ENCODE data around the gene LYSMD4. TPM values are rescaled to one million over a fixed set of nuclear protein-coding genes. Genes with fewer than 3 reads are reported as not detected.
"Not testable (repeated sequence)": the region's sequence is repeated elsewhere in the genome, so short reads cannot be mapped to it uniquely, and the experiment has no call there.

Gene LYSMD4
- total RNA-seq (2012; rRNA removed) = 5.6 and 8.5 TPM in 2 replicates

DNA sequence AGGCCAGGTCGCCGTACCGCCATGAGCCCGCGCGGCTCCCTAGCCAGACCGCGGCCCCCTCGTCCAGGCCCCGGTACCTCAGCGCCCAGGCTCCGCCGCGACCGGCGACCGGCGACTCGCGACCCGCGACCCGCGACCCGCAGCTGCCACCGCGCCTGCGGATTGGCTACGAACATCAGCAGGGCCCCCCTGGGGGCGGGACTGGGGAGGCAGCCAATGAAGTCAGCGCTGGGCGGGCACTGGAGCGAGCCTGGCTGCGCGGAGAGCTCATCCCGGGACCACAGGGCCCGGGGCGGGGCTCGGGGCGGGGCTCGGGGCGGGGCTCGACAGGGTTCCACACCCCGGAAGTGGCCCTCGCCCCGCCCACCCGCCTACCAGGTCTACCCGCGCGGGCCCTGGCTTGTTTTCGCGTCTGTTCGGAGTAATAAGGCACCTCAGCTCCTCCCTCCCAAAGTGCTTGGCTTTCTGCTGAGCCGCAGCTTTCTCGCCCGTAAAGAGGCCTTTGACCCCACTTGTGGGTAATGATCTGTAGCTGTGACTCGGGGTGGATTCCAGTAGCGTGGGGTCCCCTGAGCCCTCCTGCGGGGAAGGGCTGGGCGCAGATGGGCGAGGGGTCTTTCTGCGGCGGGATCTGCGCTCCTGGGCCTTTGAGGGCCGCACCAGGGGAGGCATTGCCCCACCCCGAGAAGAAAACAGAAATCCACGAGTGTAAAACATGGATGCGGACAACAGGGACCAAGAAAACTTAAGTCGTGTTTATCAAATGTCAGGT, at the start of gene LYSMD4:
TSS of gene LYSMD4 (minus strand) at position 170 of the 772 bp plus-strand sequence. CDS start 1,438 bp downstream, outside the sequence.
- Histone ChIP-seq H3K4me3 (ENCODE audit: low read length) (peak within 1 kb of the TSS; percentile 93), H3K4me2 (ENCODE audit: low read length) (peak within 1 kb of the TSS; percentile 97), H3K27me3 (ENCODE audit: control insufficient read depth, insufficient read depth, low read length) (no peaks in the 10 kb centered on the region), H3K4me1 (ENCODE audit: control insufficient read depth, insufficient read depth, low read length) (peaks cover 23% of the 10 kb centered on the region), H3K36me3 (ENCODE audit: insufficient read depth, low read length) (peaks cover 7% of the 10 kb centered on the region), H3K9ac (ENCODE audit: low read depth, low read length) (peak within 1 kb of the TSS; percentile 88), H3K9me3 (replicated peaks; ENCODE audit: low read length) (no peaks in the 10 kb centered on the region)

DNA sequence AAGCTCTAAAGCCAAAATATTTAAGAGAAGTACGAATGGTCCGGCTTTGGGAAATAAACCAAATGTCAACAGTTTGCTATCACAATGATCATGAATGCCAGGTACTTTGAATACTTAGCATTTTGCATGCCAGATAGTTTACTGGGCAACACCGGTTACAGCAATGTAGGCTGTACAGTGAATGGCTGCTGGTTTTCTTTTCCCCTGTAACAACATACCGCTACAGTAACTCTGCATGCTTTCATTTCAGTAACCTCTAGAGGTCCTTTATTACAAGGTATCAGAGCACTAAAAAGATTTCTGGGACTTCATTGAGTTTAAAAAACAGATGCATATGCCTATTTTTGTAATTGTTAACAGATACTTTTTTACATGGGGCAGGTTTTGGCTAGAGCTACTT, 48.8 kb upstream of the LYSMD4 start:
- H3K36me3 ChIP-seq (ENCODE audit: insufficient read depth, low read length); H3K9ac ChIP-seq (ENCODE audit: low read depth, low read length); H3K9me3 ChIP-seq (replicated peaks; ENCODE audit: low read length); H3K4me3 ChIP-seq (ENCODE audit: low read length); H3K4me2 ChIP-seq (ENCODE audit: low read length); H3K4me1 ChIP-seq (ENCODE audit: control insufficient read depth, insufficient read depth, low read length): not testable (repeated sequence)
- H3K27me3 ChIP-seq (ENCODE audit: control insufficient read depth, insufficient read depth, low read length) = peaks cover 16% of the 10 kb centered on the region

DNA sequence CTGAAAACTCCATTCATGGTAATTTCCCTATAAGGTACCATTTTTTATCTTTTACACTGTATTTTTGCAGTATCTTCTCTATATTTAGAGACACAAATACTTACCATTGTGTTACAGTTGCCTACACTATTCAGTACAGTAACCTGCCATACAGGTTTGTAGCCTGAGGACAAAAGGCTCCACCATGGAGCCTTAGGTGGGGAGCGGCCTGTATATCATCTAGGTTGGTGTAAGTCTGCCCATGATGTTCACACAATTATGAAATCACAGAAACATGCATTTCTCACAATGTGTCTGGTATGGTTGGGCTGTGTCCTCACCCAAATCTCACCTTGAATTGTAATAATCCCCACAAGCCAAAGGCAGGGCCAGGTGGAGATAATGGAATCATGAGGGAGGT, 43.9 kb upstream of the LYSMD4 start:
- no peak overlapping the region for H3K4me2 ChIP-seq (ENCODE audit: low read length)
- peaks cover 11% of the 10 kb centered on the region for H3K27me3 ChIP-seq (ENCODE audit: control insufficient read depth, insufficient read depth, low read length)
- no peaks in the 10 kb centered on the region for H3K9me3 ChIP-seq (replicated peaks; ENCODE audit: low read length)
- H3K9ac ChIP-seq (ENCODE audit: low read depth, low read length) = no peak overlapping the region
- H3K36me3 ChIP-seq (ENCODE audit: insufficient read depth, low read length) = no peaks in the 10 kb centered on the region
- no peaks in the 10 kb centered on the region for H3K4me1 ChIP-seq (ENCODE audit: control insufficient read depth, insufficient read depth, low read length)
- H3K4me3 ChIP-seq (ENCODE audit: low read length) = no peak overlapping the region

DNA sequence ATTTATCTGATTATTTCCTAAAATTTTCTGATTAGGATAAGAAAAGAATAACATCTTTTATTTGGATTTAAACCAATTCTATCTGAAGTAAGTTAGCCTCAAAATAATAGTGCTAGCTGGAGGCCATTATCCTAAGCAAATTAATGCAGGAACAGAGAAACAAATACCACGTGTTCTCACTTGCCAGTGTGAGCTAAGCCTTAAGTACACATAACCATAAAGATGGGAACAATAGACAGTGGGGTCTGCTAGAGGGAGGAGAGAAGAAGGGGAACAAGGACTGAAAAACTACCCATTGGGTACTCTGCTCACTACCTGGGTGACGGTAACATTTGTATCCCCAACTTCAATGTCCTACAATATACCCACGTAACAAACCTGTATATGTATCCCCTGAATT, 31.3 kb upstream of the LYSMD4 start:
- no peaks in the 10 kb centered on the region for H3K27me3 ChIP-seq (ENCODE audit: control insufficient read depth, insufficient read depth, low read length)
- H3K36me3 ChIP-seq (ENCODE audit: insufficient read depth, low read length) = no peaks in the 10 kb centered on the region
- H3K4me1 ChIP-seq (ENCODE audit: control insufficient read depth, insufficient read depth, low read length) = peaks cover 6% of the 10 kb centered on the region
- no peak overlapping the region for H3K4me3 ChIP-seq (ENCODE audit: low read length)
- no peaks in the 10 kb centered on the region for H3K9me3 ChIP-seq (replicated peaks; ENCODE audit: low read length)
- H3K4me2 ChIP-seq (ENCODE audit: low read length) = no peak overlapping the region
- no peak overlapping the region for H3K9ac ChIP-seq (ENCODE audit: low read depth, low read length)

DNA sequence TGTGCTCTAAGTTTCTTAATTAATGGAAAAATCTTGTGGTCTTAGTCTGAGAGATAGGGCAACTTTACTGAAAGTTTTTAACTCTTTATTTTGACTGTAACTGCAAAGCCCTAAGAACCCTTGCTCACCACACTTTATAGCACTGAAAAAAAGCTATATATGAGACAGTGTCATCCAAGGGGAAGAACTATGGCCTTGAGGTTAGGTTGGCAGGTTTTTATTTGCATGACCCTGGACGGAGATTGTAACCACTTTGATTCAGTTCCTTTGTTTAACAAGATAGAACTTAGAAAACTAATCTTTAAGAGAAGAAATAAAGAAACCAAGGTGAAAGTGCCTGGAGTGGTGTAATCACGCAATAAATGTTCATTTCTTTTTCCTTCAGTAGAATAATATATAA, 30.6 kb upstream of the LYSMD4 start:
- Histone ChIP-seq H3K4me1 (ENCODE audit: control insufficient read depth, insufficient read depth, low read length) (peaks cover 6% of the 10 kb centered on the region), H3K9me3 (replicated peaks; ENCODE audit: low read length) (no peaks in the 10 kb centered on the region), H3K9ac (ENCODE audit: low read depth, low read length) (no peak overlapping the region), H3K4me2 (ENCODE audit: low read length) (no peak overlapping the region), H3K27me3 (ENCODE audit: control insufficient read depth, insufficient read depth, low read length) (no peaks in the 10 kb centered on the region), H3K4me3 (ENCODE audit: low read length) (no peak overlapping the region), H3K36me3 (ENCODE audit: insufficient read depth, low read length) (no peaks in the 10 kb centered on the region)

DNA sequence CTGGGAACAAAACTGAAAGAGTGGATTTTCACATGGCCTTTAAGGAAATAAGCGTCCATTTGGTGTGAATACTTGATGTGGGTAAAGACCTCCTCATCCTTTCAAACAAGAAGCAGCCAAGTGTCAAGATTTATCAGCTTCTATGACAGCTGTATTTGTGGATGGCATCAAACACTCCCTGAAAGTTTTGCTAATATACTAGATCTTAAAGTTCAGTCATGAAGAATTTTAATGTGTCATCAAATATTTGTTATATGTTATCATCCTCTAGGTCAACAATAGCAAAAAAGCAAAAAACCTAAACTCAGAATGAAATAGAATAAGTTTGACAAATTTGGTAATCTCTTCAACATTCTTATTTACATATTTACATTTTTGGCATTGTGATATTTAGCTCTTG, 29.1 kb upstream of the LYSMD4 start:
- H3K9me3 ChIP-seq (replicated peaks; ENCODE audit: low read length) = no peaks in the 10 kb centered on the region
- H3K9ac ChIP-seq (ENCODE audit: low read depth, low read length) = no peak overlapping the region
- no peak overlapping the region for H3K4me3 ChIP-seq (ENCODE audit: low read length)
- H3K36me3 ChIP-seq (ENCODE audit: insufficient read depth, low read length) = no peaks in the 10 kb centered on the region
- no peaks in the 10 kb centered on the region for H3K27me3 ChIP-seq (ENCODE audit: control insufficient read depth, insufficient read depth, low read length)
- H3K4me1 ChIP-seq (ENCODE audit: control insufficient read depth, insufficient read depth, low read length) = peaks cover 6% of the 10 kb centered on the region
- H3K4me2 ChIP-seq (ENCODE audit: low read length) = no peak overlapping the region

DNA sequence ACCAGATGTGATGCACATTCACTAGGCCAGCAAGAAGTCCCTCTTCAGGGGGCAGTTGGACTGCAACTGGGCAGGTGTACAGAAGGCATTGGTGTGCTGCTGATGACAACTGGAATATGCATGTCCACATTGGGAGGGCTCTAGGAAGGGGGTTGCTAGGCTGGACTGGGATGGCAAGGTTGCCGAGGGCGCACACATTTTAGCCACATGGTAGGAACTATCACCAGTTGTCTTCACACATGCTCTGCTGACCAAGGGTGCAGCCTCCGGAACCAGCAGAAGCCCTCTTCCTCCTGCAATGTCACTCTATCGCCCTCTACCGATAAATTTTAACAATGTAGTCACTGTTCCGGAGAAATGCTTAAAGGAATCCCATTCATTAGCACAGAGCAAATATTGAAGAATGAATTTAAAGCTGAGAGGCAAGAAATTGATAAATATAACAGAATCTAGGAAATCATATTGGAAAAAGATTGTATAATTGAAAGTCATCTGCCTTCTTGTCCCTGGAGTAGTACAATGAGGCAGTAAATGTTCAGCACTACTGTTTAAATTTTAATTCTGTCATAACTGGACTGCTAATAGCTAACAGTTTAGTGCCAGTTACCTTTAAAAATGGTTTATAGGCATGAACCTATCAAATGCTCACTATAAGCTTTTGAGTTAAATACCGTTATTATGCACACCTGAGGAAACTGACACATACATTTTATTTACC, 22.6 kb upstream of the LYSMD4 start:
- Histone ChIP-seq H3K36me3 (ENCODE audit: insufficient read depth, low read length) (no peaks in the 10 kb centered on the region), H3K4me3 (ENCODE audit: low read length) (no peak overlapping the region), H3K4me2 (ENCODE audit: low read length) (no peak overlapping the region), H3K27me3 (ENCODE audit: control insufficient read depth, insufficient read depth, low read length) (no peaks in the 10 kb centered on the region), H3K9ac (ENCODE audit: low read depth, low read length) (no peak overlapping the region), H3K4me1 (ENCODE audit: control insufficient read depth, insufficient read depth, low read length) (no peaks in the 10 kb centered on the region), H3K9me3 (replicated peaks; ENCODE audit: low read length) (no peaks in the 10 kb centered on the region)

DNA sequence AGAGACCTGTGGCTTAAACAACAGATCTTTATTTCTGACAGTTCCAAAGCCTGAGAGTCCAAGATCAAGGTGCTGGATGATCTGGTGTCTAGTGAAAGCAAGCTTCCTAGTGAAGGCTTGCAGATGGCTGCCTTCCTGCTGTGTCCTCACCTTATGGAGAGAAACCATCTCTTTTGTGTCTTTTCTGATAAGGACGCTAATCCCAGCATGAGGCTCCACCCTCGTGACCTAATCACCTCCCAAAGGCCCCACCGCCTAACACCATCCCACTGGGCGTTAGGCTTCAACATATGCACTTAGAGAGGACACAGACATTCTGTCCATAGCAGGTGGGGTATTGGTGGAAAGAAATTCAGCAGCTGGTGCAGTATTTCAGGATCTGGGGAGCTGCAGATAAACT, 19.8 kb upstream of the LYSMD4 start:
- no peak overlapping the region for H3K9ac ChIP-seq (ENCODE audit: low read depth, low read length)
- no peak overlapping the region for H3K4me3 ChIP-seq (ENCODE audit: low read length)
- no peaks in the 10 kb centered on the region for H3K27me3 ChIP-seq (ENCODE audit: control insufficient read depth, insufficient read depth, low read length)
- H3K4me1 ChIP-seq (ENCODE audit: control insufficient read depth, insufficient read depth, low read length) = peaks cover 8% of the 10 kb centered on the region
- H3K4me2 ChIP-seq (ENCODE audit: low read length) = no peak overlapping the region
- no peaks in the 10 kb centered on the region for H3K36me3 ChIP-seq (ENCODE audit: insufficient read depth, low read length)
- no peaks in the 10 kb centered on the region for H3K9me3 ChIP-seq (replicated peaks; ENCODE audit: low read length)

DNA sequence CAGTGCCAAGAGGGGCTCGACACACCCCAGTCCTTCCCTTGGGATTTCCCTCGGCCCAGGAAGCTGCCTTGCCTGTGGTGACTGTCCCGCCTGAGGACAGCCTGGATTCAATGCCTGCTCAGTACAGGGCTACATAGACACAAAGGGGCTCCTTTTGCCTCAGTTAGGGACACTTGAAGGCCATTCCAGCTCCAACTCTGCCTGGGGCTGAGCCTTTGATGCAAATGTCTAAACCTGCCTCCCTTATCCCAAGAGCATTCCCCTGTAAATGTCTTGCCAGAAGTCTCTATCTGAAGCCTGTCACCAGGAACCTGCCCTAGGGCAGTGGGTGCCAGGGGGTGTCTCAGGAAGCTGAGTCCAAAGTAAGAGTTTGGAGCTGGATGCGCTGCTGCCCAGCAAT, 19.3 kb upstream of the LYSMD4 start:
- Histone ChIP-seq H3K9me3 (replicated peaks; ENCODE audit: low read length) (no peaks in the 10 kb centered on the region), H3K4me3 (ENCODE audit: low read length) (no peak overlapping the region), H3K4me1 (ENCODE audit: control insufficient read depth, insufficient read depth, low read length) (peaks cover 8% of the 10 kb centered on the region), H3K9ac (ENCODE audit: low read depth, low read length) (no peak overlapping the region), H3K4me2 (ENCODE audit: low read length) (no peak overlapping the region), H3K27me3 (ENCODE audit: control insufficient read depth, insufficient read depth, low read length) (no peaks in the 10 kb centered on the region), H3K36me3 (ENCODE audit: insufficient read depth, low read length) (no peaks in the 10 kb centered on the region)

DNA sequence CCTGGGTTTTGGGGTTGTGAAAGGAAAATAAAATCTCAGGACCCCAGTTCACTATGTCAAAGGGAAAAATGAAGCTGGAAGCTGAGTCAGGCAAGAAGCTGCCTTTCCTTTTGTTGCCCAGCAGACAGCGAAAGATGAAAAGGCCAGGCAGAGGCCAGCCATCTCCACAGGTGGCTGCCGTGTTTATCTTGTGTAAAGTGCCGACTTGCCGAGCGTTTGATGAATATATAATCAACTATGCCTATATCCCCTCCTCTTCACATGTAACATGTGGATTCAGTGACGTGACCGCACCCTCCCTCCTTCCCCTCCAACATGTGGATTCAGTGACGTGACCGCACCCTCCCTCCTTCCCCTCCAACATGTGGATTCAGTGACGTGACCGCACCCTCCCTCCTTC, 17.1 kb upstream of the LYSMD4 start:
- not testable (repeated sequence) for H3K4me1 ChIP-seq (ENCODE audit: control insufficient read depth, insufficient read depth, low read length); H3K4me3 ChIP-seq (ENCODE audit: low read length); H3K36me3 ChIP-seq (ENCODE audit: insufficient read depth, low read length); H3K4me2 ChIP-seq (ENCODE audit: low read length); H3K27me3 ChIP-seq (ENCODE audit: control insufficient read depth, insufficient read depth, low read length); H3K9me3 ChIP-seq (replicated peaks; ENCODE audit: low read length); H3K9ac ChIP-seq (ENCODE audit: low read depth, low read length)

DNA sequence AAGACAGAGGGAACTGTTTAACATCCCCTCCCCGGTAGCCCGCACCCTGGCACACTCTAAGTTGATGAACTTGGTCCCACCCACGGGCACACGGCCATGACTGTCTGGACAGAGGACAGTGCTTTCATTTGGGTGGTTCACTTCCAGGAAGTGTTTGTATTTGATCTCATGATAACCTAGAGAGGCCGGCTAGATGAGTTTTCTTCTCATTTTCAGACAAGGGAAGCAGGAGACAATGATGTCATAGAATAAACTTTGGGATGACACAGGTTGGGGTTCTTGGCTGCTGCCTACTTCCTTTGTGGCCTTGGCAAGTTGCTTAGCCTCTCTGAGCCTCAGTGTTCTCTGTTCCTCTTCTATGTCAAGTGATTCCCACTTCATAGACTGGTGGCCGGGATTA, 16.1 kb upstream of the LYSMD4 start:
- H3K36me3 ChIP-seq (ENCODE audit: insufficient read depth, low read length) = no peaks in the 10 kb centered on the region
- H3K9ac ChIP-seq (ENCODE audit: low read depth, low read length) = no peak overlapping the region
- no peaks in the 10 kb centered on the region for H3K9me3 ChIP-seq (replicated peaks; ENCODE audit: low read length)
- H3K4me1 ChIP-seq (ENCODE audit: control insufficient read depth, insufficient read depth, low read length) = peaks cover 8% of the 10 kb centered on the region
- no peak overlapping the region for H3K4me3 ChIP-seq (ENCODE audit: low read length)
- H3K4me2 ChIP-seq (ENCODE audit: low read length) = no peak overlapping the region
- H3K27me3 ChIP-seq (ENCODE audit: control insufficient read depth, insufficient read depth, low read length) = no peaks in the 10 kb centered on the region

All from skeletal muscle satellite cell (primary cell).